GM23338 (cell line): ENCODE results near the gene WFS1. TPM values are rescaled to one million over a fixed set of nuclear protein-coding genes. Genes with fewer than 3 reads are reported as not detected.

Experiments
- ATAC-seq: fragments of 200-7000 bp; cut with Tn5 transposase; 3 replicates; pipeline ENCODE4 v1.9.1; 2020
- DNase-seq: peaks from one replicate; pipeline ENCODE4 v3.0.0-alpha.2; 2015; ENCODE audit warnings: low spot score
- H2AFZ ChIP-seq: fragments of 200-600 bp; sonication (generic); 2 replicates; pipeline ENCODE4 v1.8.0; 2016; ENCODE audit warnings: antibody characterized with exemption, mild to moderate bottlenecking, moderate library complexity
- H3F3A ChIP-seq: fragments of 200-600 bp; sonication (generic); replicated peaks from 2 replicates; pipeline ENCODE4 v1.8.0; 2017; ENCODE audit warnings: antibody characterized with exemption, mixed run types, low read depth
- H3K27ac ChIP-seq: fragments of 200-600 bp; sonication (generic); 2 replicates; pipeline ENCODE4 v1.6.1; 2016; ENCODE audit warnings: low read depth
- H3K27me3 ChIP-seq: fragments of 200-600 bp; sonication (generic); 2 replicates; pipeline ENCODE4 v1.8.0; 2016; ENCODE audit warnings: mild to moderate bottlenecking, mixed run types, moderate library complexity; ENCODE audit not compliant: insufficient read depth
- H3K36me3 ChIP-seq: fragments of 200-600 bp; sonication (generic); 2 replicates; pipeline ENCODE4 v1.8.0; 2016; ENCODE audit warnings: mild to moderate bottlenecking; ENCODE audit not compliant: insufficient read depth
- H3K4me1 ChIP-seq: fragments of 200-600 bp; sonication (generic); 2 replicates; pipeline ENCODE4 v1.8.0; 2016; ENCODE audit warnings: mild to moderate bottlenecking, moderate library complexity; ENCODE audit not compliant: insufficient read depth
- H3K4me2 ChIP-seq: fragments of 200-600 bp; sonication (generic); 2 replicates; pipeline ENCODE4 v1.7.1; 2017; ENCODE audit warnings: mixed run types
- H3K4me3 ChIP-seq: fragments of 200-600 bp; sonication (generic); 2 replicates; pipeline ENCODE4 v1.6.1; 2016; ENCODE audit warnings: mixed run types
- H3K79me2 ChIP-seq: fragments of 200-600 bp; sonication (generic); replicated peaks from 2 replicates; pipeline ENCODE4 v1.8.0; 2017; ENCODE audit warnings: mild to moderate bottlenecking; ENCODE audit not compliant: insufficient read depth
- H3K9me2 ChIP-seq: fragments of 200-600 bp; sonication (generic); 2 replicates; pipeline ENCODE4 v1.8.0; 2017; ENCODE audit not compliant: insufficient read depth
- H4K20me1 ChIP-seq: fragments of 200-600 bp; sonication (generic); replicated peaks from 2 replicates; pipeline ENCODE4 v1.8.0; 2017; ENCODE audit warnings: mild to moderate bottlenecking; ENCODE audit not compliant: insufficient read depth
- H3K27ac Mint-ChIP-seq: 2 replicates; pipeline ENCODE4 v1.8.0; 2020; ENCODE audit warnings: inconsistent platforms, mild to moderate bottlenecking, moderate library complexity, mixed read lengths
- H3K27me3 Mint-ChIP-seq: 3 replicates; pipeline ENCODE4 v1.8.0; 2022; ENCODE audit warnings: low read depth, mild to moderate bottlenecking, moderate library complexity, mixed read lengths, inconsistent platforms; ENCODE audit not compliant: insufficient read depth, poor library complexity
- H3K36me3 Mint-ChIP-seq: 3 replicates; pipeline ENCODE4 v1.8.0; 2021; ENCODE audit warnings: low read depth, mild to moderate bottlenecking, inconsistent platforms, moderate library complexity, mixed read lengths
- H3K4me1 Mint-ChIP-seq: 3 replicates; pipeline ENCODE4 v1.8.0; 2020; ENCODE audit warnings: mild to moderate bottlenecking, inconsistent platforms, mixed read lengths
- H3K4me3 Mint-ChIP-seq: 3 replicates; pipeline ENCODE4 v1.8.0; 2021; ENCODE audit warnings: moderate library complexity, mild to moderate bottlenecking, inconsistent platforms, mixed read lengths
- H3K9me3 Mint-ChIP-seq: 3 replicates; pipeline ENCODE4 v1.8.0; 2020; ENCODE audit warnings: moderate library complexity, mild to moderate bottlenecking, inconsistent platforms, mixed read lengths
- CREB1 ChIP-seq: fragments of 250-450 bp; sonication (Bioruptor Pico); IDR thresholded peaks from 2 replicates; pipeline ENCODE4 v1.5.0; 2020; ENCODE audit warnings: low read depth, mild to moderate bottlenecking, moderate library complexity
- EZH2 ChIP-seq: fragments of 200-600 bp; sonication (generic); IDR thresholded peaks from one replicate; pipeline ENCODE4 v1.8.0; 2017; ENCODE audit warnings: antibody characterized with exemption, mild to moderate bottlenecking, low read depth; ENCODE audit not compliant: unreplicated experiment
- EZH2phosphoT487 ChIP-seq: fragments of 200-600 bp; sonication (generic); IDR thresholded peaks from one replicate; pipeline ENCODE4 v1.8.1; 2018; ENCODE audit warnings: antibody characterized with exemption; ENCODE audit not compliant: unreplicated experiment
- JUNB ChIP-seq: IDR thresholded peaks from one replicate; pipeline ENCODE4 v1.6.1; 2016; ENCODE audit warnings: antibody characterized with exemption; ENCODE audit not compliant: unreplicated experiment
- NANOG ChIP-seq: IDR thresholded peaks from 2 replicates; pipeline ENCODE4 v1.6.1; 2016; ENCODE audit warnings: antibody characterized with exemption, borderline replicate concordance
- POLR2AphosphoS5 ChIP-seq: IDR thresholded peaks from 2 replicates; pipeline ENCODE4 v1.6.1; 2016; ENCODE audit warnings: antibody characterized with exemption, low read depth
- STAT1 ChIP-seq: IDR thresholded peaks from one replicate; pipeline ENCODE4 v1.6.1; 2016; ENCODE audit warnings: antibody characterized with exemption; ENCODE audit not compliant: unreplicated experiment
- ZNF114 ChIP-seq: fragments of 250-450 bp; sonication (Bioruptor Pico); IDR thresholded peaks from 2 replicates; pipeline ENCODE4 v1.5.0; 2020; ENCODE audit warnings: mild to moderate bottlenecking, moderate library complexity
- ZNF331 ChIP-seq: fragments of 250-450 bp; sonication (Bioruptor Pico); IDR thresholded peaks from 2 replicates; pipeline ENCODE4 v1.5.0; 2020; ENCODE audit warnings: low read depth, mild to moderate bottlenecking, moderate library complexity
- polyA plus RNA-seq: library from polyadenylated mRNA; unstranded; fragments of >200 nt; fragmentation: Nextera tagmentation; extraction: Ambion mirVana; gene quantifications from 2 replicates; pipeline ENCODE4 v1.2.1, GENCODE V29; 2016
- total RNA-seq: library from RNA; depleted of rRNA; stranded (reverse); fragments of >200 nt; shearing (Covaris generic); gene quantifications from 2 replicates; pipeline ENCODE4 v1.2.3, GENCODE V29; 2014
- TF ChIP-seq, protein P1 (sequence below): IDR thresholded peaks from 2 replicates; pipeline ENCODE4 v1.6.1; 2016; ENCODE audit warnings: antibody characterized with exemption
- TF ChIP-seq, protein P2 (sequence below): IDR thresholded peaks from one replicate; pipeline ENCODE4 v1.6.1; 2018; ENCODE audit warnings: antibody characterized with exemption; ENCODE audit not compliant: unreplicated experiment
- TF ChIP-seq, protein P3 (sequence below): fragments of 250-450 bp; sonication (Bioruptor Pico); IDR thresholded peaks from 2 replicates; pipeline ENCODE4 v1.5.0; 2020; ENCODE audit warnings: mild to moderate bottlenecking, moderate library complexity
- TF ChIP-seq, protein P4 (sequence below), 2 experiments: fragments of 200-600 bp in 1 of 2; sonication (generic) in 1 of 2; conservative IDR thresholded peaks; 2 replicates each; pipeline versions ENCODE4 v1.5.1 to v1.6.1; 2016 to 2017; ENCODE audit warnings: antibody characterized with exemption in 2 of 2, low read depth in 2 of 2, mild to moderate bottlenecking in 2 of 2, moderate library complexity in 1 of 2

WFS1 gene
- total and polyA plus RNA-seq, 2 experiments from 2014 or later = 24.7 to 45.4 TPM

DNA sequence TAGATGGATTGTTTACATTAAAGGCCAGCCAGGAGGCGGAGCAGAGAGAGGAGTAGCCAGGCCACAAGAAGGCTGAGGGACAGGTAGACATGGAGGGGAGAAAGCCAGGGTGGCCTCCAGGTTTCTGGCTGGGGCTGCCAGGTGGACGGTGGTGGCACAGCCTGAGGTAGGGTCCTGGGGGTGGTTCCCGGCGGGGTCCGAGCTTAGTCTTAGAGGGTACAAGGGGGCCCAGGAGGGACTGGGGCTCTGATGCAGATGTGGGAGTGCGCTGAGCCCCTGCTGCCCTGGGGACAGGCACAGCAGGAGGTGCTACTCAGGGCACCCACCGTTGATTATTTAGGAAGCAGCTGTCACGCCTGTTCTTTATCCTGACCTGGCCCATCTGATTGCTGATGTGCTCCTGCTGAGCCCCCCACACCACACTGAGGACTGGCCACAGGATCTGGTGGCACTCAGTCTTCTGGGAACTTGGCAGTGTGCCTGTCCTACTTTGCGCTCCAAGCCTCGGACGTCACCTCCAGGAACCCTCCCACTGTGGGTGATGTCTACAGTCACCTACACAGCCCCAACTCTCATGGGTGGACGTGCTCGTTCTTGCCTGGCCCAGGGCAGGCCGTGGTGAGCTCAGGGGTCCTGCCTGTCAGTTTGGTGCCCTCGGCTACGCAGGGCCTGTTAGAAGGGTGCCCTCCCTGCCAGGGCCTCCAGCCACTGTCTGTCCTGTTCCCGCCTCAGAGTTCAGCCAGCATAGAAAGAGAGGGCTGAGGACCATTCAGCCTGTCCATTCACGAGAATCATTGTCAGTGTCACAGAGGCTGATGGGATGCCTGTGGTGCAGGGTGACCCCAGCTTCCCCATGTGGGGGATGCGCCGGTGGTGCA, 12.0 kb downstream of the WFS1 start:
- H3F3A ChIP-seq = no peaks in the 10 kb centered on the region
- TF ChIP-seq STAT1 (no peak), ZNF331 (CRISPR knock-in tag) (no peak), CREB1 (CRISPR knock-in tag) (no peak), EZH2phosphoT487 (no peak), POLR2AphosphoS5 (no peak), EZH2 (no peak), JUNB (no peak), ZNF114 (CRISPR knock-in tag) (no peak), NANOG (no peak)
- TF ChIP-seq, protein P1, sequence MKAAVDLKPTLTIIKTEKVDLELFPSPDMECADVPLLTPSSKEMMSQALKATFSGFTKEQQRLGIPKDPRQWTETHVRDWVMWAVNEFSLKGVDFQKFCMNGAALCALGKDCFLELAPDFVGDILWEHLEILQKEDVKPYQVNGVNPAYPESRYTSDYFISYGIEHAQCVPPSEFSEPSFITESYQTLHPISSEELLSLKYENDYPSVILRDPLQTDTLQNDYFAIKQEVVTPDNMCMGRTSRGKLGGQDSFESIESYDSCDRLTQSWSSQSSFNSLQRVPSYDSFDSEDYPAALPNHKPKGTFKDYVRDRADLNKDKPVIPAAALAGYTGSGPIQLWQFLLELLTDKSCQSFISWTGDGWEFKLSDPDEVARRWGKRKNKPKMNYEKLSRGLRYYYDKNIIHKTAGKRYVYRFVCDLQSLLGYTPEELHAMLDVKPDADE = no peak
- TF ChIP-seq, protein P2, sequence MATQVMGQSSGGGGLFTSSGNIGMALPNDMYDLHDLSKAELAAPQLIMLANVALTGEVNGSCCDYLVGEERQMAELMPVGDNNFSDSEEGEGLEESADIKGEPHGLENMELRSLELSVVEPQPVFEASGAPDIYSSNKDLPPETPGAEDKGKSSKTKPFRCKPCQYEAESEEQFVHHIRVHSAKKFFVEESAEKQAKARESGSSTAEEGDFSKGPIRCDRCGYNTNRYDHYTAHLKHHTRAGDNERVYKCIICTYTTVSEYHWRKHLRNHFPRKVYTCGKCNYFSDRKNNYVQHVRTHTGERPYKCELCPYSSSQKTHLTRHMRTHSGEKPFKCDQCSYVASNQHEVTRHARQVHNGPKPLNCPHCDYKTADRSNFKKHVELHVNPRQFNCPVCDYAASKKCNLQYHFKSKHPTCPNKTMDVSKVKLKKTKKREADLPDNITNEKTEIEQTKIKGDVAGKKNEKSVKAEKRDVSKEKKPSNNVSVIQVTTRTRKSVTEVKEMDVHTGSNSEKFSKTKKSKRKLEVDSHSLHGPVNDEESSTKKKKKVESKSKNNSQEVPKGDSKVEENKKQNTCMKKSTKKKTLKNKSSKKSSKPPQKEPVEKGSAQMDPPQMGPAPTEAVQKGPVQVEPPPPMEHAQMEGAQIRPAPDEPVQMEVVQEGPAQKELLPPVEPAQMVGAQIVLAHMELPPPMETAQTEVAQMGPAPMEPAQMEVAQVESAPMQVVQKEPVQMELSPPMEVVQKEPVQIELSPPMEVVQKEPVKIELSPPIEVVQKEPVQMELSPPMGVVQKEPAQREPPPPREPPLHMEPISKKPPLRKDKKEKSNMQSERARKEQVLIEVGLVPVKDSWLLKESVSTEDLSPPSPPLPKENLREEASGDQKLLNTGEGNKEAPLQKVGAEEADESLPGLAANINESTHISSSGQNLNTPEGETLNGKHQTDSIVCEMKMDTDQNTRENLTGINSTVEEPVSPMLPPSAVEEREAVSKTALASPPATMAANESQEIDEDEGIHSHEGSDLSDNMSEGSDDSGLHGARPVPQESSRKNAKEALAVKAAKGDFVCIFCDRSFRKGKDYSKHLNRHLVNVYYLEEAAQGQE = no peak
- TF ChIP-seq, protein P3, sequence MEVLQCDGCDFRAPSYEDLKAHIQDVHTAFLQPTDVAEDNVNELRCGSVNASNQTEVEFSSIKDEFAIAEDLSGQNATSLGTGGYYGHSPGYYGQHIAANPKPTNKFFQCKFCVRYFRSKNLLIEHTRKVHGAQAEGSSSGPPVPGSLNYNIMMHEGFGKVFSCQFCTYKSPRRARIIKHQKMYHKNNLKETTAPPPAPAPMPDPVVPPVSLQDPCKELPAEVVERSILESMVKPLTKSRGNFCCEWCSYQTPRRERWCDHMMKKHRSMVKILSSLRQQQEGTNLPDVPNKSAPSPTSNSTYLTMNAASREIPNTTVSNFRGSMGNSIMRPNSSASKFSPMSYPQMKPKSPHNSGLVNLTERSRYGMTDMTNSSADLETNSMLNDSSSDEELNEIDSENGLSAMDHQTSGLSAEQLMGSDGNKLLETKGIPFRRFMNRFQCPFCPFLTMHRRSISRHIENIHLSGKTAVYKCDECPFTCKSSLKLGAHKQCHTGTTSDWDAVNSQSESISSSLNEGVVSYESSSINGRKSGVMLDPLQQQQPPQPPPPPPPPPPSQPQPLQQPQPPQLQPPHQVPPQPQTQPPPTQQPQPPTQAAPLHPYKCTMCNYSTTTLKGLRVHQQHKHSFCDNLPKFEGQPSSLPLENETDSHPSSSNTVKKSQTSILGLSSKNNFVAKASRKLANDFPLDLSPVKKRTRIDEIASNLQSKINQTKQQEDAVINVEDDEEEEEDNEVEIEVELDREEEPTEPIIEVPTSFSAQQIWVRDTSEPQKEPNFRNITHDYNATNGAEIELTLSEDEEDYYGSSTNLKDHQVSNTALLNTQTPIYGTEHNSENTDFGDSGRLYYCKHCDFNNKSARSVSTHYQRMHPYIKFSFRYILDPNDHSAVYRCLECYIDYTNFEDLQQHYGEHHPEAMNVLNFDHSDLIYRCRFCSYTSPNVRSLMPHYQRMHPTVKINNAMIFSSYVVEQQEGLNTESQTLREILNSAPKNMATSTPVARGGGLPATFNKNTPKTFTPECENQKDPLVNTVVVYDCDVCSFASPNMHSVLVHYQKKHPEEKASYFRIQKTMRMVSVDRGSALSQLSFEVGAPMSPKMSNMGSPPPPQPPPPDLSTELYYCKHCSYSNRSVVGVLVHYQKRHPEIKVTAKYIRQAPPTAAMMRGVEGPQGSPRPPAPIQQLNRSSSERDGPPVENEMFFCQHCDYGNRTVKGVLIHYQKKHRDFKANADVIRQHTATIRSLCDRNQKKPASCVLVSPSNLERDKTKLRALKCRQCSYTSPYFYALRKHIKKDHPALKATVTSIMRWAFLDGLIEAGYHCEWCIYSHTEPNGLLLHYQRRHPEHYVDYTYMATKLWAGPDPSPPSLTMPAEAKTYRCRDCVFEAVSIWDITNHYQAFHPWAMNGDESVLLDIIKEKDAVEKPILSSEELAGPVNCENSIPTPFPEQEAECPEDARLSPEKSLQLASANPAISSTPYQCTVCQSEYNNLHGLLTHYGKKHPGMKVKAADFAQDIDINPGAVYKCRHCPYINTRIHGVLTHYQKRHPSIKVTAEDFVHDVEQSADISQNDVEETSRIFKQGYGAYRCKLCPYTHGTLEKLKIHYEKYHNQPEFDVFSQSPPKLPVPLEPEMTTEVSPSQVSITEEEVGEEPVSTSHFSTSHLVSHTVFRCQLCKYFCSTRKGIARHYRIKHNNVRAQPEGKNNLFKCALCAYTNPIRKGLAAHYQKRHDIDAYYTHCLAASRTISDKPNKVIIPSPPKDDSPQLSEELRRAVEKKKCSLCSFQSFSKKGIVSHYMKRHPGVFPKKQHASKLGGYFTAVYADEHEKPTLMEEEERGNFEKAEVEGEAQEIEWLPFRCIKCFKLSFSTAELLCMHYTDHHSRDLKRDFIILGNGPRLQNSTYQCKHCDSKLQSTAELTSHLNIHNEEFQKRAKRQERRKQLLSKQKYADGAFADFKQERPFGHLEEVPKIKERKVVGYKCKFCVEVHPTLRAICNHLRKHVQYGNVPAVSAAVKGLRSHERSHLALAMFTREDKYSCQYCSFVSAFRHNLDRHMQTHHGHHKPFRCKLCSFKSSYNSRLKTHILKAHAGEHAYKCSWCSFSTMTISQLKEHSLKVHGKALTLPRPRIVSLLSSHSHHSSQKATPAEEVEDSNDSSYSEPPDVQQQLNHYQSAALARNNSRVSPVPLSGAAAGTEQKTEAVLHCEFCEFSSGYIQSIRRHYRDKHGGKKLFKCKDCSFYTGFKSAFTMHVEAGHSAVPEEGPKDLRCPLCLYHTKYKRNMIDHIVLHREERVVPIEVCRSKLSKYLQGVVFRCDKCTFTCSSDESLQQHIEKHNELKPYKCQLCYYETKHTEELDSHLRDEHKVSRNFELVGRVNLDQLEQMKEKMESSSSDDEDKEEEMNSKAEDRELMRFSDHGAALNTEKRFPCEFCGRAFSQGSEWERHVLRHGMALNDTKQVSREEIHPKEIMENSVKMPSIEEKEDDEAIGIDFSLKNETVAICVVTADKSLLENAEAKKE (CRISPR knock-in tag) = no peak
- TF ChIP-seq, protein P4, sequence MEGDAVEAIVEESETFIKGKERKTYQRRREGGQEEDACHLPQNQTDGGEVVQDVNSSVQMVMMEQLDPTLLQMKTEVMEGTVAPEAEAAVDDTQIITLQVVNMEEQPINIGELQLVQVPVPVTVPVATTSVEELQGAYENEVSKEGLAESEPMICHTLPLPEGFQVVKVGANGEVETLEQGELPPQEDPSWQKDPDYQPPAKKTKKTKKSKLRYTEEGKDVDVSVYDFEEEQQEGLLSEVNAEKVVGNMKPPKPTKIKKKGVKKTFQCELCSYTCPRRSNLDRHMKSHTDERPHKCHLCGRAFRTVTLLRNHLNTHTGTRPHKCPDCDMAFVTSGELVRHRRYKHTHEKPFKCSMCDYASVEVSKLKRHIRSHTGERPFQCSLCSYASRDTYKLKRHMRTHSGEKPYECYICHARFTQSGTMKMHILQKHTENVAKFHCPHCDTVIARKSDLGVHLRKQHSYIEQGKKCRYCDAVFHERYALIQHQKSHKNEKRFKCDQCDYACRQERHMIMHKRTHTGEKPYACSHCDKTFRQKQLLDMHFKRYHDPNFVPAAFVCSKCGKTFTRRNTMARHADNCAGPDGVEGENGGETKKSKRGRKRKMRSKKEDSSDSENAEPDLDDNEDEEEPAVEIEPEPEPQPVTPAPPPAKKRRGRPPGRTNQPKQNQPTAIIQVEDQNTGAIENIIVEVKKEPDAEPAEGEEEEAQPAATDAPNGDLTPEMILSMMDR (conservative IDR thresholded peaks at IDR 0.05; ENCODE audit: low read depth in 2 of 2) = no peak
- 0 out of 2 replicates have a peak, but pooled peaks cover 9% of the 10 kb centered on the region for H4K20me1 ChIP-seq
- no peak for DNase-seq
- no peak overlapping the region for H3K27ac ChIP-seq
- H3K4me1 Mint-ChIP-seq = no peaks in the 10 kb centered on the region; the same call in 2 of the 3 replicates
- no peaks in the 10 kb centered on the region for H3K36me3 Mint-ChIP-seq
- H3K4me1 ChIP-seq = no peaks in the 10 kb centered on the region
- no peak overlapping the region for H3K4me3 ChIP-seq
- H3K27me3 Mint-ChIP-seq = peaks cover 5% of the 10 kb centered on the region
- H2AFZ ChIP-seq = no peak overlapping the region
- H3K4me2 ChIP-seq = no peak overlapping the region
- H3K4me3 Mint-ChIP-seq = no peak overlapping the region
- H3K27me3 ChIP-seq = no peaks in the 10 kb centered on the region
- H3K36me3 ChIP-seq = no peaks in the 10 kb centered on the region
- H3K9me3 Mint-ChIP-seq = no peaks in the 10 kb centered on the region; the same call in 2 of the 3 replicates
- no peaks in the 10 kb centered on the region for H3K9me2 ChIP-seq
- no peak overlapping the region; the same call in 1 of the 2 replicates for H3K27ac Mint-ChIP-seq
- no peak for ATAC-seq
- no peaks in the 10 kb centered on the region; the same call in 1 of the 2 replicates for H3K79me2 ChIP-seq
